Thyroid gland (tissue), 4 donors: ENCODE data around the gene ERICH6B.

Source experiments
- POLR2A ChIP-seq, 2 donors: fragments of 450-650 bp; IDR thresholded peaks; one replicate each; pipeline ENCODE4 v1.6.1; 2017; ENCODE audit warnings: antibody characterized with exemption in 2 of 2, mild to moderate bottlenecking in 2 of 2, moderate library complexity in 1 of 2
- TF ChIP-seq, protein P1 (sequence below), 6 experiments: fragments of 200-600 bp in 3 of 6; fragments of 450-650 bp in 3 of 6; sonication (generic) in 3 of 6; IDR thresholded peaks; one replicate each; pipeline ENCODE4 v1.5.1; 2016 to 2019; ENCODE audit warnings: antibody characterized with exemption in 6 of 6, mild to moderate bottlenecking in 2 of 6, inconsistent platforms in 1 of 6, moderate library complexity in 1 of 6

DNA sequence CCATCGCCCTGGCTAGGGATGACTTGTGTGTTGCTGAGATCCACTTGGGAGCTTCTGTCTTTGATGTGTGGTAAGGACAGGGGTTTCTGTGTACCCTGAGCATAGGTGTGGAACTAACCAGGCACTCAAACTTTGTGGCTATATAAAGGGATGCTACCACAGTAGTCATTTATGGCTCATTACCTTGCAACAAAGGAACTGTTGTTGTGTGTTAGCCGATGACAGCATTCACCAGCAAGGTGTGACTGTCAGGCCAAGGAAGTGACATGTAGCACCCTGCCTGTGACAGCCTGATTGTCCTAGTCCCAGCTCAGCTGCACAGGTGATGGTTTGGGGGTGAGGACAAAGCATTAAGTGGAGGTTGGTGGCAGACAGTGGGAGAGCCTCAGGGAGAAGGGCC is 77.2 kb downstream of the ERICH6B start:
- TF ChIP-seq, protein P1, sequence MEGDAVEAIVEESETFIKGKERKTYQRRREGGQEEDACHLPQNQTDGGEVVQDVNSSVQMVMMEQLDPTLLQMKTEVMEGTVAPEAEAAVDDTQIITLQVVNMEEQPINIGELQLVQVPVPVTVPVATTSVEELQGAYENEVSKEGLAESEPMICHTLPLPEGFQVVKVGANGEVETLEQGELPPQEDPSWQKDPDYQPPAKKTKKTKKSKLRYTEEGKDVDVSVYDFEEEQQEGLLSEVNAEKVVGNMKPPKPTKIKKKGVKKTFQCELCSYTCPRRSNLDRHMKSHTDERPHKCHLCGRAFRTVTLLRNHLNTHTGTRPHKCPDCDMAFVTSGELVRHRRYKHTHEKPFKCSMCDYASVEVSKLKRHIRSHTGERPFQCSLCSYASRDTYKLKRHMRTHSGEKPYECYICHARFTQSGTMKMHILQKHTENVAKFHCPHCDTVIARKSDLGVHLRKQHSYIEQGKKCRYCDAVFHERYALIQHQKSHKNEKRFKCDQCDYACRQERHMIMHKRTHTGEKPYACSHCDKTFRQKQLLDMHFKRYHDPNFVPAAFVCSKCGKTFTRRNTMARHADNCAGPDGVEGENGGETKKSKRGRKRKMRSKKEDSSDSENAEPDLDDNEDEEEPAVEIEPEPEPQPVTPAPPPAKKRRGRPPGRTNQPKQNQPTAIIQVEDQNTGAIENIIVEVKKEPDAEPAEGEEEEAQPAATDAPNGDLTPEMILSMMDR (IDR thresholded peaks at IDR 0.05), result no peak
- TF ChIP-seq POLR2A (IDR thresholded peaks at IDR 0.05), result no peak
